NCI-H2029 treated with DMSO at 0.1 percent for 48 hours (cell line): ENCODE data around the gene BPTF.
"Not testable (repeated sequence)": the region's sequence is repeated elsewhere in the genome, so short reads cannot be mapped to it uniquely, and the experiment has no call there.

Experiments
- DNase-seq: peaks from one replicate; lab custom pipeline; 2025; lab: John Stamatoyannopoulos, UW

Gene BPTF, protein sequence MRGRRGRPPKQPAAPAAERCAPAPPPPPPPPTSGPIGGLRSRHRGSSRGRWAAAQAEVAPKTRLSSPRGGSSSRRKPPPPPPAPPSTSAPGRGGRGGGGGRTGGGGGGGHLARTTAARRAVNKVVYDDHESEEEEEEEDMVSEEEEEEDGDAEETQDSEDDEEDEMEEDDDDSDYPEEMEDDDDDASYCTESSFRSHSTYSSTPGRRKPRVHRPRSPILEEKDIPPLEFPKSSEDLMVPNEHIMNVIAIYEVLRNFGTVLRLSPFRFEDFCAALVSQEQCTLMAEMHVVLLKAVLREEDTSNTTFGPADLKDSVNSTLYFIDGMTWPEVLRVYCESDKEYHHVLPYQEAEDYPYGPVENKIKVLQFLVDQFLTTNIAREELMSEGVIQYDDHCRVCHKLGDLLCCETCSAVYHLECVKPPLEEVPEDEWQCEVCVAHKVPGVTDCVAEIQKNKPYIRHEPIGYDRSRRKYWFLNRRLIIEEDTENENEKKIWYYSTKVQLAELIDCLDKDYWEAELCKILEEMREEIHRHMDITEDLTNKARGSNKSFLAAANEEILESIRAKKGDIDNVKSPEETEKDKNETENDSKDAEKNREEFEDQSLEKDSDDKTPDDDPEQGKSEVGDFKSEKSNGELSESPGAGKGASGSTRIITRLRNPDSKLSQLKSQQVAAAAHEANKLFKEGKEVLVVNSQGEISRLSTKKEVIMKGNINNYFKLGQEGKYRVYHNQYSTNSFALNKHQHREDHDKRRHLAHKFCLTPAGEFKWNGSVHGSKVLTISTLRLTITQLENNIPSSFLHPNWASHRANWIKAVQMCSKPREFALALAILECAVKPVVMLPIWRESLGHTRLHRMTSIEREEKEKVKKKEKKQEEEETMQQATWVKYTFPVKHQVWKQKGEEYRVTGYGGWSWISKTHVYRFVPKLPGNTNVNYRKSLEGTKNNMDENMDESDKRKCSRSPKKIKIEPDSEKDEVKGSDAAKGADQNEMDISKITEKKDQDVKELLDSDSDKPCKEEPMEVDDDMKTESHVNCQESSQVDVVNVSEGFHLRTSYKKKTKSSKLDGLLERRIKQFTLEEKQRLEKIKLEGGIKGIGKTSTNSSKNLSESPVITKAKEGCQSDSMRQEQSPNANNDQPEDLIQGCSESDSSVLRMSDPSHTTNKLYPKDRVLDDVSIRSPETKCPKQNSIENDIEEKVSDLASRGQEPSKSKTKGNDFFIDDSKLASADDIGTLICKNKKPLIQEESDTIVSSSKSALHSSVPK (N-terminal part only)

DNA sequence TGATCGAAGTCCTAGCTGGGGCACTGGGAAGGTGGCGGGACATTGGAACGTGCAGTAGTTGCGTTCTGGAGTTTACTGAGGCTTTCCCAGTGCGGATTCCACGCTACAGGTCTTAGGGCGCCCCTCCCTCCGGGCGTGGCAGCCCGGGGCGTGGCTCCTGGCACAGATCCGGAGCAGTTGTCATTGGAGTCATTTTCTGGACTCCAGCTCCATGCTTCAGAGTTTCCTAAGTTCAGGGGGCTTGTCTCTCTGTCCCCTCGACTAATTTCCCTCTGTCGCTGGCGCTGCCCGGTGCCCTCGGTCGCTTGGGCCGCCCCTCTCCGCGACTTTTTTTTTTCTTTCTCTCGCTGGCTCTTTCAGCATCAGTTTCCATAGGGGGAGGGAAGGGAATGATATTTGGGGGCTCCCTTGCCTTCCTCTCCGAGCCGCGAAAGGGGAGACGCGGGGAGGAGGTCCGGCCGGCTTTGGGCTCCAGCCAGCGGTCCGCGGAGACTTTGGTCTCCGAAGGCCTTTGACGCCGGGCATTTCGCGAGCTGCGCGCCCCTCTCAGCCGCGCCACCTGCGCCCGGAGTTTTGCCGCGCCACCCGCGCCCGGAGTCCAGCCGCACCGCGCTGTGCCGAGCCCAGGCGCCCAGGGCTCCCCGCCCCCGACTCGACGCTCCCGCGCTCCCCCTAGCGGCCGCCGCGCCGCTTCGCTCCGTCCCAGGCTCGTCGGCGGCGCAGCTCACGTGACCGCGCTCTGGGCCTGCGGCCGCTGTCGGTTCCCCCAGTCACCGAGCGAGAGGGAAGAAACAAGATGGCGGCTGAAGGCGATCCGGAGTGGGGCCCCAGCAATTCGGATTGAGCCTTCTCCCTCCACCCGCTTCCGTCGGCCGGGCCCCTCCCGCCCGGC is at the start of gene BPTF:
BPTF (plus strand) TSS at position 769 of the 892 bp plus-strand sequence. CDS start 222 bp downstream, outside the sequence.
- DNase-seq, result peak; percentile 46

DNA sequence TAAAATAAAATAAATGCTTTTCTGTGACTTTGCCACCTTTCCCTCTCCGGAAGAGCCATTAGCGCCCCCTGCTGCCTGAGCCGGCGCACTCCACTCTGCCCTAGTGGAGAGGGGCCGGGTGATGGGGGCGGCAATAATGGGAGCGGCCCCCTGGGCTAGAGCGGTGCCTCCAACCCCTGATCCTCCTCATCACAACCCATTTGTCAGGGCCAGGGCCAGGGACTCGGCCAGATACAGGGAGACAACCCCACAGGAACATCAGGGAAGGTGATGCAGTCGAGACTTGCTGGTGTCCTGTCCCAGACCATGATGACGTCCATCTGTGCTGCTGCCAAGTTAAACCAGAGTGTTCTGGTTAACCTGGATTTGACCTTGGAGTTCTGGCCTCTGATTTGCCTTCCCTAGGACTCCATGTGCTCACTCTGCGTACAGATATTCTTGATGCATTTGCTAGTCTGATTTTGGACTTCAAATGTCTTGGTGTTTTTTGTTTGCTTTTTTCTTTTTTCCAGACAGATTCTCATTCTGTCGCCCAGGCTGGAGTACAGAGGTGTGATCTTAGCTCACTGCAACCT is 46.1 kb upstream of the BPTF start:
- peak; percentile 20 for DNase-seq

DNA sequence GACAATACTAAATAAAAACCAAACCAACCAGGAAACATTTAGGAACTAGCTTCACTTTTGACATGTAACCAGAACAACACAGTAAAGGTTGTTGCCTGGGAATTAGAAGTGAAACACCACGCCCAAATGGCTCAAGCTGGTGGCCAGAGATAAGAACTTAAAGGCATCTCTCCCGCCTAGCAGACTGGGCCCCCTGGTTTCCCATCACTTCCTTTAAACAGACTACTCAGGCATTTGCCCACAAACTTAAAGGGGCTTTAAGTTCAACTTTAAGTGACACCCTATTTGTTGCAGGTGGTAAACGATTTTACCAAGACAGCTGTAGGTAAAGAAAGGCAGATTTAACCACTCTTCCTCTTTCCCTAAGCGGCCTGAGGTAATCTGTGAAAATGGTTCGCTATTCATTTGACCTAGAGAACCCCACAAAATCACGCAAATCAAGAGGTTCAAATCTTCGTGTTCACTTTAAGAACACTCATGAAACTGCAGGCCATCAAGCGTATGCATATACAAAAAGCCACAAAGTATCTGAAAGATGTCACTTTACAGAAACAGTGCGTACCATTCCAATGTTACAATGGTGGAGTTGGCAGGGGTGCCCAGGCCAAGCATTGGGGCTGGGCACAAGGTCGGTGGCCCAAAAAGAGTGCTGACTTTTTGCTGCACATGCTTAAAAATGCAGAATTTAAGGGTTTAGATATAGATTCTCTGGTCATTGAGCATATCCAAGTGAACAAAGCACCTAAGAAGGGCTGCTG is 40.8 kb upstream of the BPTF start:
- no peak for DNase-seq

DNA sequence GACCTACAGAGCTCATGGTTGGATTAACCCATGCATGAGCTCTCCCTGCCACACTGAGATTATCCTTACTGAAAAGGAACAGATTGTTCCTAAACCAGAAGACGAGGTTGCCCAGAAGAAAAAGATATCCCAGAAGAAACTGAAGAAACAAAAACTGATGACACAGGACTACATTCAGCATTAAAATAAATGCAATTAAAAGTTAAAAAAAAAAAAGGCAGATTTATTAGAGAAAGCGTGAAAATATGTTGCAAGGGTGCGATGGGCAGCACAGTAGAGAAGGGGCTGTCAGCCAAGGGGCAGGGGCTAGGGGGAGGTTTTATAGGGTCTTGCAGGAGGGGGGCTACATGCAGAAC is 40.2 kb upstream of the BPTF start:
- DNase-seq, result no peak

DNA sequence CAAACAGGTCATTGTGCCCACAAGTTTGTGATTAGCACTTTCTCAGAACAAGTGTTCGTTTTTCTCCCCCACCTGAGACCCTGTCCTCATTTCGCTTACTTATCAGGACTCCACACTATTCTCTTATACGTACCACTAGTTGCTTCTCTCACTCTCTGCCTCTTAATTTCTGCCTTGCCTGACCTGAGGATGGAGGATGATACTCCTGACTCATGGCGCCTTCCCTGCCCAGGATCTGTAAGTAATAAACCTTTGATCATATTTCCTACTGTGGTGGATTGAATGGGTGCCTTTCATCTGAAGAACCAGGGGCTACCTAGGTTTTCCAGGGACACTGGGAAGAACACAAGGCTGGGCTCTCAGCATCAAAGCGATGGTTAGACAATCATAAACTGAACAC is 39.8 kb upstream of the BPTF start:
- no peak for DNase-seq

DNA sequence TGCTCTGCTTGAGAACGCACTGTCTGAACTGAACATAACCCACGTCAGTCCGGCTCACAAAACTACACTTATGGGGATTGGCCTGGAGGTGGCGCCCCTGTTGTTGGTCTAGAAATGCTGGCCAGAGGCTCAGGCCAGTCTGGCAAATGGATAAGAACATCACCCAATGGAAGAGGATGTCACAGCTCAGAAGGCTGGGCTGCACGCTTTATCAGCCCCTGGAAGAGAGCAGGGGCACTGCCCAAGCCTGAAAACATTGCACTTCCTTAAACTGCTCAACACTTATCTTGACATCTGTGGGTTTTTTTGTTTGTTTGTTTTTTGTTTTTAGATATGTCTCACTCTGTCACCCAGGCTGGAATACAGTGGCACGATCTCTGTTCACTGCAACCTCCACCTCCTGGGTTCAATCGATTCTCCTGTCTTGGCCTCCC is 24.8 kb upstream of the BPTF start:
- peak; percentile 9 for DNase-seq

DNA sequence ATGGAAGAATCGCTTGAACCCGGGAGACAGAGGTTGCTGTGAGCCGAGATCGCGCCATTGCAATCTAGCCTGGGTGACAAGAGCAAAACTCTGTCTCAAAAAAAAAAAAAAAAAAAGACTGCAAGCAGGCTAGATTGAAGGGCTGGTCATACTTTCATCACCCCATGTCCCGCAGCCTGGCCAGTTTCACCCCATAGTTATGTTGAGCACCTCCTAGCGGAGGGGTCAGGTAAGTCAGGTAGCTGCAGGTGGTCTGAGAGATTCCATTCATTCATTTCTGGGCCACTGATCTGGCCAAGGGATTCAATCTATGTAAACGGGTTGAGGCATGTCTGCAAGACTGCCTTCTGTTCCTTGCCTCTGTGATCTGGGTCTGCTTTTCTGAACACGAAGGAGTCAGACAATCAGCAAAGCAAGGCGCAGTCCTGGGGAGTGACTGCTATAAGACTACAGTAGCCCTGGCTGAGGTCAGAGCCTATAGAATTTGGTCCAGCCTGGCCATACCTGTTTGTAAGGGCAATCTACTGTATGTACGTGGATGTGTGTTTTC is 23.6 kb upstream of the BPTF start:
- DNase-seq, result no peak

DNA sequence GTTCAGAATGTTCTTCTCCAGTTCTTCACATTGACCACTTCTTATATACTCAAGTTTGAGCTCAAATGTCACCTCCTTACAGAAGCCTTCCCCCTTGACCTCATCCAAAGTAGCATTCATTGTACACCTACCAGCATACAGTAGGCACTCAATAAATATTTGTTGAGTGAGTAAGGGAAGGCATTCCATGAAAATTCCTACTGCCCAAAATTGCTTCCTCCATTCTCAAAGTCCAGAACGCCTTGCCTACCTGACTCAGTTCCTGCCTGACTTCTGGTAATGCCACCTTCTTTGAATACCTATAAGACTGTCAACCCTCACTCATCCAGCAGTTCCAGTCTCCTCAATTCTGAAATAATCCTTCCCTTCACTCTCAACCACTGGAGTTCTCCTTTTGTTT is 14.8 kb upstream of the BPTF start:
- no peak for DNase-seq

DNA sequence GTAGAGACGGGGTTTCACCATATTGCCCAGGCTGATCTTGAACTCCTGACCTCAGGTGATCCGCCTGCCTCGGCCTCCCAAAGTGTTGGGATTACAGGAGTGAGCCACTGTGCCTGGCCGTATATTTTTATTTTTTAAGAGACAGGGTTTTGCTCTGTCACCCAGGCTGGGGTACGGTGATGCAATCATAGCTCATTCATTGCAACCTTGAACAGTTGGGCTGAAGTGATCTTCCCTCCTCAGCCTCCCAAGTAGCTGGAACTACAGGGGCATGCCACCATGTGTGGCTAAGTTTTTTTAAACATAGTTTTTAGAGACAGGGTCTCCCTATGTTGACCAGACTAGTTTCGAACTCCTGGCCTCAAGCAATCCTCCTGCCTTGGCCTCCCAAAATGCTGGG is 12.9 kb upstream of the BPTF start:
- not testable (repeated sequence) for DNase-seq

DNA sequence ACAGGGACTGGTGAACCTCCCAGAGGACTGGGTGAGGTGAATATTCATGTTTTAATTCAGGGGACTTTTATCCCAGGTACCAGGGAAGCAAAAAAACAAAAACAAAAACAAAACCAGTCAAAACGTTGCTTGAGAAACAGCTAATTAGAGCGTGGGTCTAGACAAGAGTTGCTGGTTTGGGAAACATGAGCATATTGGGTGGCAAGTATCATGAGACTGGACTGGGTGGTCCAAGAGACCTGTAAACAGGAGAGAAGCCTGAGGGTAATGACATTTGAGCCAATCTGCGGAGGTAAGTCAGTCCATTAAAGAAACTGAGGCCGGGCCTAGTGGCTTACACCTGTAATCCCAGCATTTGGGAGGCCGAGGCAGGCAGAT is 11.5 kb upstream of the BPTF start:
- no peak for DNase-seq

DNA sequence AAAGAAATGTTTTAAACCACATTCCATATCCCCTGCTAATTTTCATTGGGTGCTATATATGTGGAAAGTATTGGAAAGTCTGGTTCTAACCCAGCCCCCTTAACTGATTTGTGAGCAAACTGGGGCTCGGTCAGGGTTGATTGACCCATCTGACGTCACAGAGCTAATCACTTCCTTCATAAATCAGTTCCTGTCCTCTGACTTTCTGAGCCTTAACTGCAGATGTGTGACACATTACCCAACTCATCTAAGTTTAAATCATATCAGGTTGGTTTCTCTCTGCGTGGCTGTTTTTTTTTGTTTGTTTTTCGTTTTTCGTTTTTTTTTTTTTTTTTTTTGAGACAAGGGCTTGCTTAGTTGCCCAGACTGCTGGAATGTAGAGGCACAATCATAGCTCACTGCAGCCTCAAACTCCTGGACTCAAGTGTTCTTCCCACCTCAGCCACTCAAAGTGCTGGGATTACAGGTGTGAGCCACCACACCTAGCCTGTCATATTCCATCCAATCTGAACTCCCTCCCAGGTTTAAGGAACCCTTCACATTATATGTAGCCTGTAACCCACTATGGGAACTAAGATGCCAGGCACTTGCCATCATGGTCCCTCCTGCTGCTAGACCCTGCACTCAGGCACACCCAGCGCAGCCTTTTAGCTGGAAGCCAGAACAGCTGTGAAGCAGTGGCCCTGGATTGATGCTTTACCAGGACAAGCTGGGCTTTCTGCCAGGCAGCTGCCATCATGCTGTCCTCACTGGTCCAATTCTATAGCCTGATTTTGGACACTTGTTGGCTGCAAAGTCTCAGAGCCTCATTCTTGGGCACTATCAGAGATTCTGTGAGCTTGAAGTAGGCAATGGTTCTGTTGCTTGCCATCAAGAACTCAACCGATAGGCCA is 6.9 kb upstream of the BPTF start:
- no peak for DNase-seq

DNA sequence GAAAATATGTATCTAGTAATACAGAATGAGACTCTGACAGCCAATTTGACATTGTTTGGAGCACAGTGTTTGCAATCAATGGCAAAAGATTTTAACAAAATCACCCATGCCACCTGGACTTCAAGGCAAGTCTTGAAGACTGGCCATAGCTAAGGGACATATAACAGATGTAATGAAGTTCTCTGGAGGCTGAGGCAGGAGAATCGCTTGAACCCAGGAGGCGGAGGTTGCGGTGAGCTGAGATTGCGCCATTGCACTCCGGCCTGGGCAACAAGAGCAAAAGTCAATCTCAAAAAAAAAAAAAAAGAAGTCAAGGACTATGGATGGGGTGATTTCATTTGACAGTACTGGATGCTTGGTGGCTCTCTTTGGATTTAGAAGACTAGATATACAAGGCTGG is 5.6 kb upstream of the BPTF start:
- no peak for DNase-seq

DNA sequence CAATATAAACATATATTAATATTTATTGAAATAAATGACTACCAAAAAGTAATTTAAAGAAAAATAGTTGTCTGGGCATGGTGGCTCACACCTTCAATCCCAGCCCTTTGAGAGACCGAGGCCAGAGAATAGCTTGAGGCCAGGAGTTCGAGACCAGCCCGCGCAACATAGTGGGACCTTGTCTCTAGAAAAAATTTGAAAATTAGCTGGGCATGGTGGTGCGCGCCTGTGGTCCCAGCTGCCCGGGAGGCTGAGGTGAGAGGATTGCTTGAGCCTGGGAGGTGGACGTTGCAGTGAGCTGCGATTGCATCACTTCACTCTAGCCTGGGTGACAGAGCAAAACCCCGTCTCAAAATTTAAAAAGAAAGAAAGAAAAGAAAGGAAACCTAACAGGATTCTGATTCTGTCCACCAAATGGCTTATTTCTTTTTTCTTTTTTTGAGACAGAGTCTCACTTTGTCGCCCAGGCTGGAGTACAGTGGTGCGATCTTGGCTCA is 3.4 kb upstream of the BPTF start:
- no peak for DNase-seq

DNA sequence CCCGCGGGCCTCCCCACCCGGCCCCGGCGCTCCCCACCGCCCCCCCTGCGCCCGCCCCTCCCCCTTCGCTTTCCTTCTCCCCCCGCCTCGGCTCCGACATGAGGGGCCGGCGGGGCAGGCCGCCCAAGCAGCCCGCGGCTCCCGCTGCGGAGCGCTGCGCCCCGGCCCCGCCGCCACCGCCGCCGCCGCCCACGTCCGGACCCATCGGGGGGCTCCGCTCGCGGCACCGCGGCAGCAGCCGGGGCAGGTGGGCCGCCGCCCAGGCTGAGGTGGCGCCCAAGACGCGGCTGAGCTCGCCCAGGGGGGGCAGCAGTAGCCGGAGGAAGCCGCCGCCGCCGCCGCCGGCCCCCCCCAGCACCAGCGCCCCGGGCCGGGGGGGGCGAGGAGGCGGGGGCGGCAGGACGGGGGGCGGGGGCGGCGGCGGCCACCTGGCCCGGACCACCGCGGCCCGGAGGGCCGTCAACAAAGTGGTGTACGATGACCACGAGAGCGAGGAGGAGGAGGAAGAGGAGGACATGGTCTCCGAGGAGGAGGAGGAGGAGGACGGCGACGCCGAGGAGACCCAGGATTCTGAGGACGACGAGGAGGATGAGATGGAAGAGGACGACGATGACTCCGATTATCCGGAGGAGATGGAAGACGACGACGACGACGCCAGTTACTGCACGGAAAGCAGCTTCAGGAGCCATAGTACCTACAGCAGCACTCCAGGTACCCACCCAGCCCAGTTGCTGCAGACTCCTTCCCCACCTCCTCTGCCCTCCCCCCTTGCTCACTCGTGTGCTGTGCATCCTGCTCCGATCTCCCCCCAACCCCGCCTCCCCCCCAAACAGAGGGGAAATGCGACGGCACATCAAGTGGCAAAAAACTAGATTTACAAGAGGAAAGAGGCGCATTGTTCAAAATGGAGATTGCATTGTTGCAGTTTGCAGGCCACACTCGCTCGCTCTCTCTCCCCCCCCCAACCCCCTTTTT is 611 bp downstream of the BPTF start:
- not testable (repeated sequence) for DNase-seq

DNA sequence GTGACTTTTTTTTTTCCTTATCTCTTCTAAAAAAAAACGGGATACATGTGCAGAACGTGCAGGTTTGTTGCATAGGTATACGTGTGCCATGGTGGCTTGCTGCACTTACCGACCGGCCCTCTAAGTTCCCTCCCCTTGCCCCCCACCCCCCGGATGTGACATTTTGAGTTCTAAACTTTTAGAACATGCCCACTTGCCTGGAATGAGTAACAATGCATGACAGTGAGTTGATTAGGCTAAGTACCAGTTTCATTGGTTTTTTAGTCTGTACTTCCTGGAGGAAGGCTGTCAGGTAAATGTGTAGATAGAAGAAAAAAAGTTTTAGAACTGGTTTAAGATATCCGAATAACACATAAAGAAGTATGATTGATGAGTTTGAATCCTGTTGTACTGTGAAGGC is 4.0 kb downstream of the BPTF start:
- DNase-seq, result no peak

DNA sequence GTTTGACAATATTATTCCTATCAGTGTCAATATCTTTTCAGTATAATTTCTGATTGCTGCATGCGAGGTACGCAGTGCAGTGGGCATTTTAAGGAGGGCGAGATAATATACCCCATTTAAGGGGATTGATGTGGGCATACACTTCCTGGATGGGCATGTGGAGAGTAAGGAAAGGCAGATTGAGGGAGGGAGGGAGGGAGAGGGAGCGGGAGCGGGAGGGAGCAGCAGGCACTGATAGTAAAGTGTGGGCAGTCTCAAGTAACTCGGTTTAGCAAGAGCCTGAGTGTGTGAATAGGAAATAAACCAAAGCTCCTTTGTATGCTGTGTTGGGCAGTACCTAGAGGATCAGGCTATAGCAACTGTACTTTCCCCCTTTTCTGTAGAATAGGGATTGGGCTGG is 5.1 kb downstream of the BPTF start:
- no peak for DNase-seq

DNA sequence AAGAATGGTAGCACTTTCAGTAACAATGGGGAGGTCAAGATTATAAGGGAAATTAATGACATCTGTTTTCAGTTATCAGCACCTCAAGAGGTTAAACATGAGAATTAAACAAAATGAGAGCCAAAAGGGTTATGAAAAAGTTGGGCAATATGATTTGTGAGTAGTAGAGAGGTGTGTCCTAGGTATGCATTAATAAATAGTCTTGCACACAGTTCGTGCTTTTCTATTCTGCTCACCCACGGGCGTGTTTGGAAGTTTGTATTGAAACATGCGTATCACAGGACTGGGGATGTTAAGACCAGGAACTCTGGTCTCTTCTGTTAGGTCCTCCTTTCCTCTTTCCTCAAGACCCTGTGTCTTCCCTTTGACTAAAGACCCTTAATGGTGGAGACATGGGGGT is 6.0 kb downstream of the BPTF start:
- DNase-seq, result no peak

DNA sequence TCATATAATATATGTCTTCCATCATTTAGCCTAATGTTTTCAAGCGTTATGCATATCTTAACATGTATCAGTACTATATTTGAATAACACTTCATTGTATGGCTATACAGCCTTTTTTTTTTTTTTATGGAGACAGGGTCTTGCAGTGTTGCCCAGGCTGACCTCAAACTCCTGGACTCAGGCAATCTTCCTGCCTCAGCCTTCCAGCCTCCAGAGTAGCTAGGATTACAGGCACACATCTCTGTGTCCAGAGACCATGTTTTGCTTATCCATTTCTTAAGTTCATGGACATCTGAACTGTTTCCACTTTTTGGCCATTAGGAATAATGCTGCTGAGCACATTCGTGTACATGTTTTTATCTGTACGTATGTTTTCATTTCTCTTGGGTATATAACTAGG is 7.8 kb downstream of the BPTF start:
- DNase-seq, result no peak
